ENCODE data around the gene FAM171A1. TPM values are rescaled to one million over a fixed set of nuclear protein-coding genes. Genes with fewer than 3 reads are reported as not detected.
A peak's percentile ranks its signal among the peaks of the same experiment; 100 is the strongest.
"Not testable (repeated sequence)": the region's sequence is repeated elsewhere in the genome, so short reads cannot be mapped to it uniquely, and the experiment has no call there.

The FAM171A1 gene
- total RNA-seq, 2 donors from 2014 or later, result 22.1 to 29.1 TPM

- no peak for TF ChIP-seq CTCF (IDR thresholded peaks at IDR 0.05)
- TF ChIP-seq POLR2A (IDR thresholded peaks at IDR 0.05), result no peak
- intact Hi-C loops (cut with DNase I), result no loop called here
- DNase-seq, result no peak
- ATAC-seq, result no peak
- Histone ChIP-seq H3K4me1 (peaks cover 32% of the 10 kb centered on the region), H3K27me3 (no peaks in the 10 kb centered on the region), H3K4me3 (no peak overlapping the region), H3K27ac (peak overlapping the region in 2 of 4 donors; percentile 71 to 77), H3K36me3 (replicated peaks in 1 of 2; ENCODE audit: insufficient read depth in 1 of 2, low read depth in 2 of 2) (no peaks in the 10 kb centered on the region), H3K9me3 (peaks cover 0 to 4% (median 0%) of the 10 kb centered on the region in 3 donors)
- 90 to 93% methylated on average over 3 of the region's 3 CpGs for WGBS, 2 donors
Observed at GRCh38 chr10:15342970-15343369, 28.1 kb downstream of the FAM171A1 start.

GRCh38 chr10:15341502-15342128, 29.5 kb downstream of the FAM171A1 start:
- WGBS, 2 donors, result 32% methylated on average over 7 of the region's 7 CpGs
- TF ChIP-seq POLR2A (IDR thresholded peaks at IDR 0.05), result no peak
- no peak for TF ChIP-seq CTCF (IDR thresholded peaks at IDR 0.05)
- intact Hi-C loops (cut with DNase I), result no loop called here
- H3K4me1 ChIP-seq, result peaks cover 36% of the 10 kb centered on the region
- H3K27ac ChIP-seq, result peak overlapping the region in 2 of 4 donors; percentile 17 to 77
- DNase-seq, result no peak
- ATAC-seq, result no peak
- no peaks in the 10 kb centered on the region for H3K36me3 ChIP-seq (replicated peaks in 1 of 2; ENCODE audit: insufficient read depth in 1 of 2, low read depth in 2 of 2)
- no peak overlapping the region for H3K4me3 ChIP-seq
- no peaks in the 10 kb centered on the region for H3K27me3 ChIP-seq
- peaks cover 0 to 4% (median 0%) of the 10 kb centered on the region in 3 donors for H3K9me3 ChIP-seq

GRCh38 chr10:15339892-15340291, 31.2 kb downstream of the FAM171A1 start:
- H3K9me3 ChIP-seq, result peaks cover 0 to 4% (median 0%) of the 10 kb centered on the region in 3 donors
- H3K27me3 ChIP-seq, result no peaks in the 10 kb centered on the region
- no peak overlapping the region for H3K27ac ChIP-seq
- intact Hi-C loops (cut with DNase I), result no loop called here
- 94 to 95% methylated on average over 2 of the region's 2 CpGs for WGBS, 2 donors
- no peak overlapping the region for H3K4me3 ChIP-seq
- no peaks in the 10 kb centered on the region for H3K36me3 ChIP-seq (replicated peaks in 1 of 2; ENCODE audit: insufficient read depth in 1 of 2, low read depth in 2 of 2)
- peaks cover 37% of the 10 kb centered on the region for H3K4me1 ChIP-seq
- ATAC-seq, result no peak
- no peak for DNase-seq
- TF ChIP-seq POLR2A (IDR thresholded peaks at IDR 0.05), result no peak
- no peak for TF ChIP-seq CTCF (IDR thresholded peaks at IDR 0.05)

- peaks cover 39% of the 10 kb centered on the region for H3K4me1 ChIP-seq
- intact Hi-C loops (cut with DNase I); ATAC-seq; DNase-seq; H3K9me3 ChIP-seq; H3K4me3 ChIP-seq; H3K36me3 ChIP-seq (replicated peaks in 1 of 2; ENCODE audit: insufficient read depth in 1 of 2, low read depth in 2 of 2); H3K27ac ChIP-seq; H3K27me3 ChIP-seq: not testable (repeated sequence)
- WGBS, 2 donors, result 91 to 94% methylated on average over 23 to 24 of the region's 24 CpGs
Observed at GRCh38 chr10:15337441-15337923, 33.6 kb downstream of the FAM171A1 start.

GRCh38 chr10:15336211-15336610, 34.9 kb downstream of the FAM171A1 start:
- Histone ChIP-seq H3K36me3 (replicated peaks in 1 of 2; ENCODE audit: insufficient read depth in 1 of 2, low read depth in 2 of 2) (no peaks in the 10 kb centered on the region), H3K9me3 (peaks cover 0 to 4% (median 0%) of the 10 kb centered on the region in 3 donors), H3K4me3 (no peak overlapping the region), H3K4me1 (peaks cover 32% of the 10 kb centered on the region), H3K27me3 (no peaks in the 10 kb centered on the region), H3K27ac (peak overlapping the region in 3 of 4 donors; percentile 55 to 74 (median 63))
- TF ChIP-seq POLR2A (IDR thresholded peaks at IDR 0.05), result no peak
- TF ChIP-seq CTCF (IDR thresholded peaks at IDR 0.05), result no peak
- WGBS, 2 donors, result 68 to 79% methylated on average over 4 of the region's 4 CpGs
- intact Hi-C loops (cut with DNase I), result no loop called here
- no peak for DNase-seq
- no peak for ATAC-seq

Measured in body of pancreas (tissue), 4 donors.